GM18505 (cell line): Measurements from ENCODE around the gene DUSP21.
"Not testable (repeated sequence)": the region's sequence is repeated elsewhere in the genome, so short reads cannot be mapped to it uniquely, and the experiment has no call there.

ENCODE experiments used
- ATAC-seq: cut with Tn5 transposase; IDR thresholded peaks from one replicate; pipeline ENCODE4 v1.9.1; 2021; ENCODE audit not compliant: unreplicated experiment
- POLR2A ChIP-seq: IDR thresholded peaks from 4 replicates; pipeline ENCODE4 v1.6.1; 2011; ENCODE audit warnings: borderline replicate concordance; ENCODE audit not compliant: insufficient read depth, insufficient read length; ENCODE audit errors: extremely low read depth

The DUSP21 gene

DNA sequence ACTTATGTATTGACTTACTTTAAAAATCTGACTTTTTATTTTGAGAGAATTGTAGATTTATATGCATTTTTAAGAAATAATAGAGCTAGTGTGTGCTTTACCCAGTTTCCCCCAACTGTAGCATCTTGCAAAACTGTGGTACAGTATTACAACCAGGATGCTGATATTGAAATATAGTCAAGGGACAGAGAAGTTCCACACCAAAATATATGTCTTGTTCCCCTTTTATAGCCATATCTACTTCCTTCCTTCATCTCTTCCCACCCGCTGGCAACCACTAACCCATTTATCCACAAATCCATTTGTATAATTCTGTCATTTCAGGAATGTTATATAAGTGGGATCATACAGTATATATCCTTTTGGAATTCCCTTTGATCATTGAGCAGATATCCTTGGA is 46.0 kb downstream of the DUSP21 start:
- TF ChIP-seq POLR2A: no peak
- no peak for ATAC-seq

DNA sequence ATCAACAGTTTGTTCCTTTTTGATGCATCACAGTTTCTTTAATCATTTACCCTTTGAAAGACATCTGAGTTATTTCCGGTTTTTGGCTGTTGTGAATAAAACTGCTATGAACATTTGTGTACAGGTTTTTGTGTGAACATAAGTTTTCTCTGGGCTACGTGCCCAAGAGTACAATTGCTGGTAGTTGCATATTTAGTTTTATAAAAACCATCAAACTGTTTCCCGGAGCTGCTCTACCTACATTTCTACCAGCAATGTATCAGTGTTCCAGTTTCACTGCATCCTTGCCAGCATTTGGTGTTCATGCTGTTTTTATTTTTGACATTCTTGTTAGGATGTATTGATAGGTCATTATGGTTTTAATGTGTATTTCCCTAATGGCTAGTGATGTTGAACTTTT is 46.4 kb downstream of the DUSP21 start:
- no peak for ATAC-seq
- no peak for TF ChIP-seq POLR2A

DNA sequence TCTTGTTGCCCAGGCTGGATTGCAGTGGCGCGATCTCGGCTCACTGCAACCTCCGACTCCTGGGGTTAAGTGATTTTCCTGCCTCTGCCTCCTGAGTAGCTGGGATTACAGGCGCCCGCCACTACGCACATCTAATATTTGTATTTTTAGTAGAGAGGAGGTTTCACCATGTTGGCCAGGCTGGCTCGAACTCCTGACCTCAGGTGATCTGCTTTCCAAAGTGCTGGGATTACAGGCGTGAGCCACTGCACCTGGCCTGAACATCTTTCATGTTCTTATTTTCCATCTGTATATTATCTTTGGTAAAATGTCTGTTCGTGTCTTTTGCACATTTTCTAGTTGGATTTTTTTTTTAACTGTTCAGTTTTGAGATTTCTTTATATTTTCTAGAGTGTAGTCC is 46.9 kb downstream of the DUSP21 start:
- not testable (repeated sequence) for ATAC-seq

DNA sequence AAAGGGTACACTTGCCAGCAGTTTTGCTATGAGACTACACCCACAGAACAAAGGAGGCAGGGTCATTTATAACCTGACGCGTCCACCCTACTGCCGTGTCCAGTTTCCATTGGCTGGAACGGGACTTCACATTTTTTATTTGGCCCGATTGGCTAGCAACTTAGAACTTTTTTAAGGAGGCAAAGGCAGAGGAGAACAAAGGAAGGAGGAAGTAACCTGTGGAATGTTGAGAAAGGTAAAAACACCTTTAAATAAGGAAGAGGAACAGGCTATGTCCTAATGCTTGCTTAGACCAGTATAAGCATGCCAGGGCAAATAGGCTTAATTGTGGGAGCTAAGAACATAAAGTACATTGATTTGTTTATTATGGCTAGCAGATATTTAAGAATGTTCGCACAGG is 47.8 kb downstream of the DUSP21 start:
- TF ChIP-seq POLR2A: no peak
- ATAC-seq: no peak
